Hippocampal formation (tissue), 2 donors: ENCODE results near the gene REM2.
A peak's percentile ranks its signal among the peaks of the same experiment; 100 is the strongest.

ENCODE experiments used
- DNase-seq, 2 donors: peaks; one replicate each; lab custom pipeline; 2025; lab: John Stamatoyannopoulos, UW

The REM2 gene, protein sequence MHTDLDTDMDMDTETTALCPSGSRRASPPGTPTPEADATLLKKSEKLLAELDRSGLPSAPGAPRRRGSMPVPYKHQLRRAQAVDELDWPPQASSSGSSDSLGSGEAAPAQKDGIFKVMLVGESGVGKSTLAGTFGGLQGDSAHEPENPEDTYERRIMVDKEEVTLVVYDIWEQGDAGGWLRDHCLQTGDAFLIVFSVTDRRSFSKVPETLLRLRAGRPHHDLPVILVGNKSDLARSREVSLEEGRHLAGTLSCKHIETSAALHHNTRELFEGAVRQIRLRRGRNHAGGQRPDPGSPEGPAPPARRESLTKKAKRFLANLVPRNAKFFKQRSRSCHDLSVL

DNA sequence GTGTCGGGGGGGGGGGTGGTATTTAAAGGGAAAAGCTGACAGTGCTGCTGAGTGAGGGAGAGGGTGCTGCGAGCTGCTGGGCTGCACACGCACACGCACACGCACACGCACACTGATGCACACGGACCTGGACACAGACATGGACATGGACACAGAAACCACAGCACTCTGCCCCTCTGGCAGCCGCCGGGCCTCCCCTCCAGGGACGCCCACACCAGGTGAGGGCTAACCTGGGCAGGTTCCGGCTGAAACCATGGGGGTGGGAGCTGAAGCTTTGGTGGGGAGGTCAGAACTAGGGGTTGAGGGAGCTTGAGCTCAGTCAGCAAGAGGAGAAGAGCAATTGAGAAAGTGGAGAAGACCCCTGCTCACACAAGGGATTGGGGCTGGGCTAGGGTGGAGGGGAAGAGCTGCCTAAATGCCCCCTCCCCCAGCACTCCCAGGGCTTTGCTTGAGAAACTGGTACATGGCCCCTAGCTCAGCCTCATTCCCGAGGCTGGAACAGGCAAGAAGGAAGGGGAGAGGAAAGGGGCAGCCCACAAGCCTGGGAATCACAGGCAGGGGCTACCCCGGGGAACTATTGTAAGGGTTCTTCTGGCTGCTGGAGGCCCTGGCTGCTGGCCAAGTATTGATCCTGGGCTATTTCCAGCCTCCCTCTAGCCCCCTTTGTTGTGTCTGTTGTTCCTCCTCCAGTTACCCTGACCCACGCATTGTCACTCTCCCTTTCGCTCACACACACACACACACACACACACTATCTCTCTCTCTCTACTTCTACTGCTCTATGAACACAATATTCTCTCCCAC, at the start of gene REM2:
Gene REM2 (plus strand): TSS at position 50 of the 804 bp plus-strand sequence. CDS start 66 bp downstream, at position 116.
- DNase-seq: no peak

DNA sequence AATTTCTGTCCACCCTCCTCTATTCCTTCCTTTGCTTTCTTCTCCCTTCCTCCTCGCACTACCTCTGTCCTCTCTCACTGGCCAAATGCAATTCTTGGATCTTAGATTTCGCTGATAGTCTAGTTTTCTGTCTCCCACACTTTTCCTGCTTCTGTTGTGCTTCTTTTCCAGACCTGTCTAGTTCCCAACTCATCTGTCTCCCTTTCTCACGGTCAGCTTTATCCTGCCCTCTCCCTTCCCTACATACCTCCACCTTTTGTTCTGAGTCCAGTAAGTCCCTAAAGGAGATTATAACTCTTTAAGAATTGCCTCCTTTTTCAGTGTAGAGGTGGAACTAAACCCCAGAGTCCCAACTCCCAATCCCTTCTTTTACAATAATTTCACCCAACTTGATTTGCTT, 47.5 kb upstream of the REM2 start:
- DNase-seq: no peak

DNA sequence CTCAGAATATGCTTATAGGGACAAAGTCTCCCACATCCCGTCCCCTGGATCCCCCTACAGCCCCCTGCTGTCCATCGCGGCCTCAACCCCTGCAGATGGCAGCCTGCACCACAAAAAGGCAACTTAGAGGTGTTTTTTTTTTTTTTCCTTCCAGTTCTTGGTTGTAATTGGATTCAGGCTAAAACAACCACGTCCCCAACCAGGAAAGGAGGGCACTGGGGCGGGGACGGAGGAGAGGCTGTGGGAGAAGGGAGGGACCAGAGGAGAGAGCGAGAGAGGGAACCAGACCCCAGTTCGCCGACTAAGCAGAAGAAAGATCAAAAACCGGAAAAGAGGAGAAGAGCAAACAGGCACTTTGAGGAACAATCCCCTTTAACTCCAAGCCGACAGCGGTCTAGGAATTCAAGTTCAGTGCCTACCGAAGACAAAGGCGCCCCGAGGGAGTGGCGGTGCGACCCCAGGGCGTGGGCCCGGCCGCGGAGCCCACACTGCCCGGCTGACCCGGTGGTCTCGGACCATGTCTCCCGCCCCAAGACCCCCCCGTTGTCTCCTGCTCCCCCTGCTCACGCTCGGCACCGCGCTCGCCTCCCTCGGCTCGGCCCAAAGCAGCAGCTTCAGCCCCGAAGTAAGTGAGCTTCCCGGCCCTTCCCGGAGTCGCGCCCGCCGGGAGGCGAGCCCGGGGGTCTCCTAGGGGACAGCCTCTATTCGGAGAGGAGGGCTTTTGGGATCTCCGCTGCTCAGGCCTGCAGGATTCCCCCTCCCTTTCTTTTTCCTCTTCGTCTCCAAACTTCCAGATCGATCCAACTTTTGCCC, 46.5 kb upstream of the REM2 start, which contains the start of gene MMP14:
Gene MMP14 (plus strand): TSS at position 285 of the 813 bp plus-strand sequence. CDS start 233 bp downstream, at position 518.
- peak in 1 of 2 donors; percentile 19 for DNase-seq

DNA sequence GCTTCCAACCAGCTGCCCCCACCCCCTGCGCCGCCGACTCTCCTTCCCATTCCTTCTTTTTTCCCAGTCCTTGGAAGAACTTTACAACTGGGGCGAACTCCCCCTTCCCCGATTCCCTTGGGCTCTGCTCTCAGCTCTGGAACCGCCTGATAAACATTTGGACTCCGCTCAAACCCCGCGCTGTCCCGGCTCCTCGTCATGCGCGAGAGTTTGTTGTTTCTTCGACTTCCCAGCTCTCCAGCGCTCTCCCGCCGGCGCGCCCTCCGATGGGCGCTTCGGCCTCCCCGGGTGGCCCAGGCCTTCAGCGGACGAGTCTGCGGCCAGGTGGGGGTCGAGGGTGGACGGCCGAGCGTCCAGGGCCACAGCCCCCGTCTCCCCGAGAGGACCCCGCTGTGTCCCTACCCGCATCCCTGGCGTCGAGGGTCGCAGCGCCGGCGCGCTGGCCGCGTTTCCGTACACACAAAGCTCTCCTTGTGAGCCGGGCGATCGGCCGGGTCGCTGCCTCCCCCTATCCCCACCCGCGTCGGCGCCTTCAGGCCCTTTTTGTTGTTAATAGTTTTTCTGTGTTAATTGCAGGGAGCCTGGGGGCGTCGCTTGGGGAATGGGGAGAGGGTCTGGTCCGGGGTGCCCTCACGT, 45.8 kb upstream of the REM2 start:
- DNase-seq: no peak

DNA sequence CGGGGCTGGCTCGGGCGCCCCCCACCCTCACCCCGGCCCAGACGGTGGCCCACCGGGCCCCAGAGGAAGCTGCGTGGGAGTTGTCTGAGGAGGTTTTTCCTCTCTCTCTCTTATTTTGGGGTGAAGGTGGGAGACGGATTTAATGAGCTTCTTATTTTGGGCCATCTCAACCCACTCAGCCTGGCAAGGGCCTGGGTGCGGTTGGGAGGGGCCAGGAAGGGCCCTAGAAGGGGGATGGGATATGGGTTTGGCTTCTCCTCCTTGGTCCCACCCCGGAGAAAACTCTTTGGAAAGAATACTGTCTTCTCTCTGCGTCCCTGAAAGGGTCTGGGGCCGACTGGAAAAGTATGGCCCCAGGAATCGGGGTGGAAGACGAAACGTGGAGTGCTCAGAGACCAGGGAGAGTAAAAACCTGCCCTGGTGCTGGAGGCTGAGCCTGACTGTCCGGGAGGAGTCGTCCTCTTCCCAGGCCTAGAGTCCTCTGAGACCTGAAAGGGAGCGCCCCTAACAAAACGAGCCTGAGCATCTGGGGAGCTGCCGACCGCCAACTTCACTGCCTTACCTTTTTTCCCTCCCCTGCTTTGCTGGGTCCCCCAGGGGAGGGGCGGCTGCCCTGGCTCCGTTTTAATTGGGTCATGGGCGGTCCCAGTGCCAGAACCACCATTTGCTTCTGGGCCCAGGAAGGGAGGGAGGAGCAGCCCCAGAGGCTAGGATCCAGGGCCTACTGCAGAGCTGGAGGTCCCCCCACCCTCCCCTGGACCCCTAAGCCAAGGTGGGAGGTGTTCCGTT, 45.1 kb upstream of the REM2 start:
- no peak for DNase-seq

DNA sequence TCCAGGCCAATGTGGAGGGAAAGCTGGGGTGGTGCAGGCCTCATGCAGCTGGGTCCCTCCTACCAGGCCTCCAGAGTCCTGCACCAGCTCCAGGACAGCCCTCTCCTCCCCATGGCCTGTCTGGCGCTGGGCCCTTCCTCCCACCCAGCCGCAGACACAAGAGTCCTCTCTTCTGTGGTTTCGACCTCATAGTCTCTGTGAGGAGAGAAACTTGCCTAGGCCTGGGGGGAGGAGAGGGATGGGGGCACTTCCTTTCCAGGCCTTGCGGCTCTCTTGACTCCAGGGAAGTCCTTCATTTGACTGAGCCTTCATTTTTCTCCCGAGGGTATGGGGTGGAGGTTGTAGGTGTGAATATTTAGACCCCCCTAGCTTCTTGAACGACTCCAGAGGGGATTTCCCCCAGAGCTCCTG, 44.4 kb upstream of the REM2 start:
- peak in 1 of 2 donors; percentile 22 for DNase-seq

DNA sequence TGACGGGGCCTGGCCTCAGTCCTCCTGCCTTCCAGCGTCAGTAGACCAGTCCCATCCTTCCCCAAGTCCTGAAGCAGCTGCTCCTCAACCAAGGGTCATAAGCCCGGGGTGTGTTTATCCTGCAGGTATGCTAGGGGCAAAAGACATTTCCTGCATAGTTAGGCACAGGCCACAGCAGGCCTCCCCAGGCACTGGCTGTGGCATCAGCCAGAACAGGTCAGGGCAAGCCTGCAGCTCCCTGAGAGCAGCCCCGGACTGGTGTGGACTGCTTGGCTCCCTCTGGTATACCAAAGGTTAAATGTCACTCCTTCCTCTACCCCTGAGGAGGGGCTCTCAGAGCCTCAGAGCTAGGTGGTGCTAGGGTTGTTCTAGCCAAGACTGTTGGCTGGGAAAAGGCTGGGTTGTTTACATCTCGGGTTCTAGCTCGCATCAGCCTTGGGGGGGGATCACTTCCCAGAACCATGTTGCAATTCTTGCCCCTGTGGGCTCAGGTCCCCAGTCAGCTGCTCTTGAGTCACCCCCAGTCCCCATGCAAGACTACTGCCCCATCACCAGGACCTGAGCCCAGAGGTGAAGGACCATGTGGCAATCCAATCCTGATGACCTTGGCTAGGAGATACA, 43.8 kb upstream of the REM2 start:
- no peak for DNase-seq

DNA sequence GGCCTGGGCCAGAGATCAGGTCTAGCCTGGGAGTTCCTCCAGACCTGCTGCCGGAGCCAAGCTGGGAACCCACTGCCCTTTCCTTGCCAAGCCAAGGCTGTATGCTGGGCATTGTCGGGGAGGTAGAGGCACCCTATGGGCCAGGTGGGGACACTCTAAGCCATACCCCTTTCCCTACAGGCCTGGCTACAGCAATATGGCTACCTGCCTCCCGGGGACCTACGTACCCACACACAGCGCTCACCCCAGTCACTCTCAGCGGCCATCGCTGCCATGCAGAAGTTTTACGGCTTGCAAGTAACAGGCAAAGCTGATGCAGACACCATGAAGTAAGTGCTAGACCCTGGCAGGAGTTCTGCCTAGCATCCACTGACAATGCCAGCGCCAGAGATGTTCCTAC, 41.7 kb upstream of the REM2 start:
- DNase-seq: no peak

DNA sequence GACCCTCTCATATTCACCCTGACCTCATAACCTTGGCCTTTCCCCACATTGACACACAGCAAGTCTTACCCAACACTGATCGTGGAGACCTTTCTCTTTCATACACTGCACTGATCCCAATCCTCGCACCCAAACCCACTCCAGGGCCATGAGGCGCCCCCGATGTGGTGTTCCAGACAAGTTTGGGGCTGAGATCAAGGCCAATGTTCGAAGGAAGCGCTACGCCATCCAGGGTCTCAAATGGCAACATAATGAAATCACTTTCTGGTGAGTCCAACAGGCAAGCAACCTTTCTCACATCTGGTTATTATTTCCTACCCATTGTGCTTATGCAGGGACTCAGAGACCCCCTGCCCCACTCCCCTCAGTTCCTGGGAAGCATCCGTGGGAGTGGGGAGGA, 41.3 kb upstream of the REM2 start:
- DNase-seq: no peak

DNA sequence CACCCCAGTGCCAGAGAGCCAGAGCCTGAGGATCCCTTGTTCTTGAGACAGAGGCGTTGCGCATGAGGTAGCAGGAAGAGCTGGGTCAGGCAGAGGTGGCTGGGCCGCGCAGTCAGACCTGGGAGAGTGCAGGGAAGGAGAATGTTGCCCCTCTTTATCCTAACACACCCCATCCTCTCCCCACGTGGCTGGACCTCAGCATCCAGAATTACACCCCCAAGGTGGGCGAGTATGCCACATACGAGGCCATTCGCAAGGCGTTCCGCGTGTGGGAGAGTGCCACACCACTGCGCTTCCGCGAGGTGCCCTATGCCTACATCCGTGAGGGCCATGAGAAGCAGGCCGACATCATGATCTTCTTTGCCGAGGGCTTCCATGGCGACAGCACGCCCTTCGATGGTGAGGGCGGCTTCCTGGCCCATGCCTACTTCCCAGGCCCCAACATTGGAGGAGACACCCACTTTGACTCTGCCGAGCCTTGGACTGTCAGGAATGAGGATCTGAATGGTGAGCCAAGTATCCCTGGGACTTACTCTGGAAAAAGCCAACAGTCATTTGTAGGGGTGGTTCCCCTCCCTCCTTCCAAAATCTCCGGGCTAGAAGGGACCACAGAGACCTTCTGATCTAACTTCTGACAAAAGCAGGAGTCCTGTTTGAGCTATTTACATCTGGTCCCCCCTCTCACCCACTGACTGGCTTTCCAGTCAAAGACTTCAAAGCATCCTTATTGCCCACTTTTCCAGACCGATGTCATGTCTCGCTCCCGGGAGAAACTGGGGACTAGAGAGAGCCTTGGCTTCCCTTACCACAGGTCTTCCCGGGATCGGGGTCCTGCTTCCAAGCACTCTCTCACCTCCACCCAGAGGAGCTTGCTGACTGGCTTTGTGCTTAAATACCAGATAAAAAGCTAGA, 40.6 kb upstream of the REM2 start:
- no peak for DNase-seq

DNA sequence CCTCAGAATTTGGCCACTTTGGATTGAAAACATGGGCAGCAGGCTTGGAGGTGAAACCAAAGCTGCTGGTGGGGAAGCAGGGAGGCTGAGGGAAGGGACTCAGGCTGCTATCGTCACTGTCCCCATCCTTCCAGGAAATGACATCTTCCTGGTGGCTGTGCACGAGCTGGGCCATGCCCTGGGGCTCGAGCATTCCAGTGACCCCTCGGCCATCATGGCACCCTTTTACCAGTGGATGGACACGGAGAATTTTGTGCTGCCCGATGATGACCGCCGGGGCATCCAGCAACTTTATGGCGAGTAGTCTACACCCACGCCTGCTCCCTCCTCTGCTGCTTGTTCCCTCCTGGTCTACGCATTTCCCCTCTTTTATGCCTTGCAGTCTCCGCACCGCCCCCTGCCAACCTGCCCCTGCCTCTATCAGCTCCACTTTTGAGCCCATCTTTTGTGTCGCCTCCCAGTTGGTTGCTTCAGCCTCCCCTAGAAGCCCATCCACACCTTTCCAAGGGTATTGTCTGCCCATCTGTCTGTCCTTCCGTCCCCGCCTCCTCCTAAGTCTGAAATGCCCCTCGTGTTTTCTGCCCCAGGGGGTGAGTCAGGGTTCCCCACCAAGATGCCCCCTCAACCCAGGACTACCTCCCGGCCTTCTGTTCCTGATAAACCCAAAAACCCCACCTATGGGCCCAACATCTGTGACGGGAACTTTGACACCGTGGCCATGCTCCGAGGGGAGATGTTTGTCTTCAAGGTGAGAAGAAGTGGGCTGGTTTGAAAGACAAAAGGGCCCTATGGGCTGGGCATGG, 39.7 kb upstream of the REM2 start:
- no peak for DNase-seq

DNA sequence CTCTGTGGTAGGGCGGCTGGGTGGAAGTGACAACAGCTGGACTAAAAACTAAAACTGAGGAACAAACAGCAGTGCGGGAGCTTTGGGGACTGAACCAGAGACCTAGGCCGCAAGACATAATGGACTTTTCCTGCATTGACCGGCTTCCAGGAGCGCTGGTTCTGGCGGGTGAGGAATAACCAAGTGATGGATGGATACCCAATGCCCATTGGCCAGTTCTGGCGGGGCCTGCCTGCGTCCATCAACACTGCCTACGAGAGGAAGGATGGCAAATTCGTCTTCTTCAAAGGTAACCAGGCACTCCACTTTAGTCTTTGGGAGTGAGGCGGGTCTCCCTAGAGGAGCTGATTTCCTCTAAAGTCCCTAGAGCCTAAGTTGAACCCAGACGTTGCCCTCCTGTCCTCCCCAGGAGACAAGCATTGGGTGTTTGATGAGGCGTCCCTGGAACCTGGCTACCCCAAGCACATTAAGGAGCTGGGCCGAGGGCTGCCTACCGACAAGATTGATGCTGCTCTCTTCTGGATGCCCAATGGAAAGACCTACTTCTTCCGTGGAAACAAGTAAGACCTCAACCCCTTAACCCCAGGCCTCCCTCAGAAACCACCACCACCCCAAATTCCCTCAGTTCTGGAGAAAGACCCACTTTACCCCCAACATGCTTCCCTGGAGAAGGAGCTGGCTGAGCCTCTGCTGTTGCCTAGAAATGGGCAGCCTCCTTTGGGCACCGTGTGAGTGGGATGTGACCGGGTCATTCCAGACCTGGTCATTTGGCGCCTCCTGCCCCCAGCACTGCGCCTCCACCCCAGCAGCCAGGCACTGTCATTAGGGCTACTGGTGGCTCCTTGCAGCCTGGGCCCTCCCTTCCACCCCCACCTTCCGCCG, 38.6 kb upstream of the REM2 start:
- no peak for DNase-seq

DNA sequence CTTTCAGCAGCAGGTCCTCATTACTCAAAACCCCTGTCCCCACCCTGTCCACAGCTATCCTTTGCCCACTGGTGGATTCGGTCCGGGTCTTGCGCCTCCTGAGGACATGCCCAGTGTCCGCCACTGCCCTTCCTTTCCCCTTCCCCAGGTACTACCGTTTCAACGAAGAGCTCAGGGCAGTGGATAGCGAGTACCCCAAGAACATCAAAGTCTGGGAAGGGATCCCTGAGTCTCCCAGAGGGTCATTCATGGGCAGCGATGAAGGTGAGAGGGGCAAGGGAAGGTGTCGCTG, 38.0 kb upstream of the REM2 start:
- no peak for DNase-seq

DNA sequence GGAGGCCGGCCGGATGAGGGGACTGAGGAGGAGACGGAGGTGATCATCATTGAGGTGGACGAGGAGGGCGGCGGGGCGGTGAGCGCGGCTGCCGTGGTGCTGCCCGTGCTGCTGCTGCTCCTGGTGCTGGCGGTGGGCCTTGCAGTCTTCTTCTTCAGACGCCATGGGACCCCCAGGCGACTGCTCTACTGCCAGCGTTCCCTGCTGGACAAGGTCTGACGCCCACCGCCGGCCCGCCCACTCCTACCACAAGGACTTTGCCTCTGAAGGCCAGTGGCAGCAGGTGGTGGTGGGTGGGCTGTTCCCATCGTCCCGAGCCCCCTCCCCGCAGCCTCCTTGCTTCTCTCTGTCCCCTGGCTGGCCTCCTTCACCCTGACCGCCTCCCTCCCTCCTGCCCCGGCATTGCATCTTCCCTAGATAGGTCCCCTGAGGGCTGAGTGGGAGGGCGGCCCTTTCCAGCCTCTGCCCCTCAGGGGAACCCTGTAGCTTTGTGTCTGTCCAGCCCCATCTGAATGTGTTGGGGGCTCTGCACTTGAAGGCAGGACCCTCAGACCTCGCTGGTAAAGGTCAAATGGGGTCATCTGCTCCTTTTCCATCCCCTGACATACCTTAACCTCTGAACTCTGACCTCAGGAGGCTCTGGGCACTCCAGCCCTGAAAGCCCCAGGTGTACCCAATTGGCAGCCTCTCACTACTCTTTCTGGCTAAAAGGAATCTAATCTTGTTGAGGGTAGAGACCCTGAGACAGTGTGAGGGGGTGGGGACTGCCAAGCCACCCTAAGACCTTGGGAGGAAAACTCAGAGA, 37.0 kb upstream of the REM2 start:
- DNase-seq: no peak

DNA sequence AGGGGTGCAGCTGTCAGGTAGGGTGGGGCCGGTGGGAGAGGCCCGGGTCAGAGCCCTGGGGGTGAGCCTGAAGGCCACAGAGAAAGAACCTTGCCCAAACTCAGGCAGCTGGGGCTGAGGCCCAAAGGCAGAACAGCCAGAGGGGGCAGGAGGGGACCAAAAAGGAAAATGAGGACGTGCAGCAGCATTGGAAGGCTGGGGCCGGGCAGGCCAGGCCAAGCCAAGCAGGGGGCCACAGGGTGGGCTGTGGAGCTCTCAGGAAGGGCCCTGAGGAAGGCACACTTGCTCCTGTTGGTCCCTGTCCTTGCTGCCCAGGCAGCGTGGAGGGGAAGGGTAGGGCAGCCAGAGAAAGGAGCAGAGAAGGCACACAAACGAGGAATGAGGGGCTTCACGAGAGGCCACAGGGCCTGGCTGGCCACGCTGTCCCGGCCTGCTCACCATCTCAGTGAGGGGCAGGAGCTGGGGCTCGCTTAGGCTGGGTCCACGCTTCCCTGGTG, 36.2 kb upstream of the REM2 start:
- no peak for DNase-seq

DNA sequence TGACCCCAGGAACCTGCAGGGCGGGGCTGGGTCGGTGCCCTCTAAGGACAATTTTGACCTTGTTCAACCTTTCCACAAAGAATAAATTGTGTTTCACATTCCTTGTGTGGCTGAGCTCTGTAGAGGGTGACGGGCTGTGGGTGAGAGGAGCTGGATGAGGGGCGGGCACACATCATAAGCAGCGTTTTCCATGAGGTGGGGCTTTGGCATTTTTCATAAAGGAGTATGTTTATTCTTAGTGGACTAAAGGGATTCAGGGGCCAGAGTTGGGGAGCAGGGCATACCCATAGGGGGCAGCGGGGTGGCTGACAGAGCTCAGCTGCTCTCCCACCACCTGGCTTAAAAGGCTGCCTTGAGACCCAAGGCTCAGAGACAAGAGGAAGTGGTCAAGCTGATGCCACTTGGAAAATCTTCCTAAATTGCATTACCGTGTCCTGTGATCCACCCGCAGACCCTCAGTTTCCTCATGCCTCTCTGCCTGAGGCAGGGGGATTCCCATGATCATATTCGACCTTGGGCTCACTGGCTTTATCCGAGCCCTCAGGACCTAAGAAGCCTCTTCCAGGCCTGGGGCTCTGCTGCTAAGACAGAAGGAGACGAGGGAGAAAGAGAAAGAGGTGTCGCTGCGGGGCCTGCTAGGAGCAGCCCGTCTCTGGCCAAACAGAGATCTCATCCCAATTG, 35.2 kb upstream of the REM2 start:
- DNase-seq: no peak
